ENCODE results near the gene DHCR24. TPM values are rescaled to one million over a fixed set of nuclear protein-coding genes. Genes with fewer than 3 reads are reported as not detected.
A peak's percentile ranks its signal among the peaks of the same experiment; 100 is the strongest.

The DHCR24 gene
- total RNA-seq, 1 donor from 2014 or later = 12.8 TPM

- peaks cover 74% of the 10 kb centered on the region for H3K27me3 ChIP-seq (ENCODE audit: low read depth)
- peaks cover 10% of the 10 kb centered on the region for H3K4me1 ChIP-seq
- DNase-seq = no peak
- TF ChIP-seq, protein P1, sequence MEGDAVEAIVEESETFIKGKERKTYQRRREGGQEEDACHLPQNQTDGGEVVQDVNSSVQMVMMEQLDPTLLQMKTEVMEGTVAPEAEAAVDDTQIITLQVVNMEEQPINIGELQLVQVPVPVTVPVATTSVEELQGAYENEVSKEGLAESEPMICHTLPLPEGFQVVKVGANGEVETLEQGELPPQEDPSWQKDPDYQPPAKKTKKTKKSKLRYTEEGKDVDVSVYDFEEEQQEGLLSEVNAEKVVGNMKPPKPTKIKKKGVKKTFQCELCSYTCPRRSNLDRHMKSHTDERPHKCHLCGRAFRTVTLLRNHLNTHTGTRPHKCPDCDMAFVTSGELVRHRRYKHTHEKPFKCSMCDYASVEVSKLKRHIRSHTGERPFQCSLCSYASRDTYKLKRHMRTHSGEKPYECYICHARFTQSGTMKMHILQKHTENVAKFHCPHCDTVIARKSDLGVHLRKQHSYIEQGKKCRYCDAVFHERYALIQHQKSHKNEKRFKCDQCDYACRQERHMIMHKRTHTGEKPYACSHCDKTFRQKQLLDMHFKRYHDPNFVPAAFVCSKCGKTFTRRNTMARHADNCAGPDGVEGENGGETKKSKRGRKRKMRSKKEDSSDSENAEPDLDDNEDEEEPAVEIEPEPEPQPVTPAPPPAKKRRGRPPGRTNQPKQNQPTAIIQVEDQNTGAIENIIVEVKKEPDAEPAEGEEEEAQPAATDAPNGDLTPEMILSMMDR (IDR thresholded peaks at IDR 0.05; ENCODE audit: borderline replicate concordance) = no peak
- no peaks in the 10 kb centered on the region for H3K36me3 ChIP-seq
- H3K4me3 ChIP-seq = peak overlapping the region; percentile 56
- intact Hi-C loops (cut with micrococcal nuclease) = loop anchor here (10.0 kb wide), 1 partner anchor 725 kb away; no protein-coding TSS in a partner anchor
- no peaks in the 10 kb centered on the region for H3K9me3 ChIP-seq (replicated peaks)
- H3K27ac ChIP-seq (replicated peaks) = no peak overlapping the region
Measured at GRCh38 chr1:54800041-54800898, 86.7 kb downstream of the DHCR24 start.

Other genes with a start within 250 kb of the DHCR24 start
- 6.8 TPM for gene MROH7, start 245.4 kb downstream of the DHCR24 start, total RNA-seq
- 16.1 TPM for gene TTC4, start 171.3 kb downstream of the DHCR24 start, total RNA-seq
- 5.1 TPM for gene PARS2, start 122.7 kb downstream of the DHCR24 start, total RNA-seq
- gene TTC22, start 85.9 kb downstream of the DHCR24 start, total RNA-seq = 0.14 TPM
- not detected for gene TMEM61, start 93.4 kb upstream of the DHCR24 start, total RNA-seq
- not detected for gene BSND, start 111.7 kb upstream of the DHCR24 start, total RNA-seq
- gene PCSK9, start 152.4 kb upstream of the DHCR24 start, total RNA-seq = not detected